Measurements from ENCODE around the gene ZBTB20.

DNA sequence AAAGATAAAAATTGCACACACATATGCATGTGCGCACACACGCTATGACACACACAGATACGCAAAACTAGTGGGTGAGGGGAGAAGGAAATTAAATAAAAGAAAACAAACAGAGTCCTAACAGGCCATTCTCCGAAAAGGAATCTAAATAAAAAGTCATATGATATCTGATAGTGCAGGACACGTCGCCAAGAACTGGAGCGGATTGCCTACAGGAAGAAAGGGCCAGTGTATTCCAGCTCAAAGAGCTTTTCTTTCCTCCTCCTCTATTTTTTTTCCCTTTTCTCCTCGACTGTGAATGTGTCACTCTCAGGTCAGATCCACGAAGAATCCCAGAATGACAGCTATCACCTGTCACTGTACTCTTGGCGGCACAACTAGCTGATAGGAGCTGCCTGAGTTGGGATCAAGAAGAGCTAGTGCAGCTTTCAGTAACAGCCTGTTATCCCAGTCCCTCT, 695.5 kb downstream of the ZBTB20 start:
- TF ChIP-seq CTCF (IDR thresholded peaks at IDR 0.05) = no peak
- TF ChIP-seq POLR2AphosphoS5 (IDR thresholded peaks at IDR 0.05) = no peak
